Measurements from ENCODE around the gene HBA1. TPM values are rescaled to one million over a fixed set of nuclear protein-coding genes. Genes with fewer than 3 reads are reported as not detected.
"Not testable (repeated sequence)": the region's sequence is repeated elsewhere in the genome, so short reads cannot be mapped to it uniquely, and the experiment has no call there.

Gene HBA1
- total RNA-seq, 1 donor: not detected

GRCh38 chr16:149024-149660 is 27.3 kb upstream of the HBA1 start:
- Histone ChIP-seq H3K4me2 (ENCODE audit: insufficient read depth, low read length) (peak overlapping the region; percentile 48), H3K4me1 (ENCODE audit: insufficient read depth, low read length) (peaks cover 8% of the 10 kb centered on the region), H2AFZ (ENCODE audit: low read length) (peak overlapping the region; percentile 12)

GRCh38 chr16:152141-153128 is 24.0 kb upstream of the HBA1 start, which contains the start of gene HBZ:
HBZ (plus strand) TSS chr16:152644; CDS start chr16:152910, 266 bp downstream.
- no peak for DNase-seq (ENCODE audit: insufficient read length, low spot score, missing footprints)
- H4K20me1 ChIP-seq (ENCODE audit: insufficient read depth, low read length): no peaks in the 10 kb centered on the region
- peaks cover 20% of the 10 kb centered on the region for H3K27me3 ChIP-seq (ENCODE audit: insufficient read depth, low read length)
- no peaks in the 10 kb centered on the region for H3K9me3 ChIP-seq (ENCODE audit: low read depth, low read length)
- no peak within 1 kb of the TSS for H3K4me2 ChIP-seq (ENCODE audit: insufficient read depth, low read length)
- H3K36me3 ChIP-seq (ENCODE audit: insufficient read depth, low read length): no peaks in the 10 kb centered on the region
- H3K4me1 ChIP-seq (ENCODE audit: insufficient read depth, low read length): peaks cover 13% of the 10 kb centered on the region
- TF ChIP-seq CTCF (IDR thresholded peaks at IDR 0.05; ENCODE audit: extremely low read depth, low read depth, low read length): no peak
- no peak within 1 kb of the TSS for H3K27ac ChIP-seq (ENCODE audit: low read depth, low read length)
- H3K4me3 ChIP-seq (ENCODE audit: insufficient read depth, low read length): no peak within 1 kb of the TSS
- H2AFZ ChIP-seq (ENCODE audit: low read length): no peak within 1 kb of the TSS
- no peaks in the 10 kb centered on the region for H3K79me2 ChIP-seq (ENCODE audit: insufficient read depth, low read length)

More at GRCh38 chr16:149024-149660, 27.3 kb upstream of the HBA1 start:
- Histone ChIP-seq H4K20me1 (ENCODE audit: insufficient read depth, low read length) (no peaks in the 10 kb centered on the region), H3K27me3 (ENCODE audit: insufficient read depth, low read length) (peaks cover 3% of the 10 kb centered on the region), H3K4me3 (ENCODE audit: insufficient read depth, low read length) (no peak overlapping the region), H3K79me2 (ENCODE audit: insufficient read depth, low read length) (no peaks in the 10 kb centered on the region), H3K27ac (ENCODE audit: low read depth, low read length) (no peak overlapping the region), H3K9me3 (ENCODE audit: low read depth, low read length) (no peaks in the 10 kb centered on the region), H3K36me3 (ENCODE audit: insufficient read depth, low read length) (no peaks in the 10 kb centered on the region)
- DNase-seq (ENCODE audit: insufficient read length, low spot score, missing footprints): peak; percentile 90
- no peak for TF ChIP-seq CTCF (IDR thresholded peaks at IDR 0.05; ENCODE audit: extremely low read depth, low read depth, low read length)

- H3K36me3 ChIP-seq (ENCODE audit: insufficient read depth, low read length); H3K4me3 ChIP-seq (ENCODE audit: insufficient read depth, low read length); DNase-seq (ENCODE audit: insufficient read length, low spot score, missing footprints); H2AFZ ChIP-seq (ENCODE audit: low read length); H4K20me1 ChIP-seq (ENCODE audit: insufficient read depth, low read length); H3K27ac ChIP-seq (ENCODE audit: low read depth, low read length); H3K79me2 ChIP-seq (ENCODE audit: insufficient read depth, low read length); H3K4me2 ChIP-seq (ENCODE audit: insufficient read depth, low read length); H3K9me3 ChIP-seq (ENCODE audit: low read depth, low read length): not testable (repeated sequence)
- Histone ChIP-seq H3K27me3 (ENCODE audit: insufficient read depth, low read length) (peaks cover 24% of the 10 kb centered on the region), H3K4me1 (ENCODE audit: insufficient read depth, low read length) (peaks cover 13% of the 10 kb centered on the region)
Observed at GRCh38 chr16:153129-153521, 23.4 kb upstream of the HBA1 start.

- not testable (repeated sequence) for H3K4me2 ChIP-seq (ENCODE audit: insufficient read depth, low read length); H3K27ac ChIP-seq (ENCODE audit: low read depth, low read length); H2AFZ ChIP-seq (ENCODE audit: low read length); H3K4me3 ChIP-seq (ENCODE audit: insufficient read depth, low read length); H3K79me2 ChIP-seq (ENCODE audit: insufficient read depth, low read length); H4K20me1 ChIP-seq (ENCODE audit: insufficient read depth, low read length); DNase-seq (ENCODE audit: insufficient read length, low spot score, missing footprints); H3K36me3 ChIP-seq (ENCODE audit: insufficient read depth, low read length); H3K9me3 ChIP-seq (ENCODE audit: low read depth, low read length)
- Histone ChIP-seq H3K4me1 (ENCODE audit: insufficient read depth, low read length) (peaks cover 10% of the 10 kb centered on the region), H3K27me3 (ENCODE audit: insufficient read depth, low read length) (peaks cover 26% of the 10 kb centered on the region)
Observed at GRCh38 chr16:153550-154216, 22.8 kb upstream of the HBA1 start.
